HG03045 (cell line): Measurements from ENCODE around the gene DDO.

Experiments
- ATAC-seq: cut with Tn5 transposase; IDR thresholded peaks from one replicate; pipeline ENCODE4 v1.9.1; 2021; ENCODE audit warnings: mild to moderate bottlenecking, moderate library complexity; ENCODE audit not compliant: unreplicated experiment

The DDO gene

DNA sequence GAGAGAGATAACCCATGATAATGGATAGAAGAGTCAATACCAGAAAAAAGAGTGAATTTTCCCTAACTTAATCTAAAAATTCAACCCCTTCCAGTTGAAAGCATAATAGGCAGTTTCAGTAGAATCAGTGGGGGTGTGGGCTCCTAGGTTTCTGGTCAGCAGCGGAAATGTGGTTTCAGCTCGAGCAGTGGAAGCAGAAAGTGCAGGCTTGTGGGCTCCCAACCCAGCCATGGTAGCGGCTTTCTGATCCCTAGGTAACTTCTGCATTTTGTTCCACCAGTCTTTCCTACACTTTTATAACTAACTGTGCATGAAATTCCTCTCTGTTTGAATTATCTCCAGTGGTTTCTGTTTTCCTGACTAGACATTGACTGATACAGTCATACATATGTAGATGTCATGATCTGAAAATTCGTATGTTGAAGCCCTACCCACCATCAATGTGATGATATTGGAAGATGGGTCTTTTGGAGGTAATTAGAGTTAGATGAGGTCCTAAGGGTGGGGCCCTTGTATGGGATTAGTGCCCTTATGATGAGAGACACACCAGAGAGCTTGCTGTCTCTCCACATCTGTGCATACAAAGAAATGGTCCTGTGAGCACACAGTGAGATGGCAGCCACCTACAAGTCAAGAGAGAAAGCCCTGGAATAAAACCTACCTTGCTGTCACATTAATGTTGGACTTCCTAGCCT lies 6.5 kb upstream of the DDO start:
- no peak for ATAC-seq

DNA sequence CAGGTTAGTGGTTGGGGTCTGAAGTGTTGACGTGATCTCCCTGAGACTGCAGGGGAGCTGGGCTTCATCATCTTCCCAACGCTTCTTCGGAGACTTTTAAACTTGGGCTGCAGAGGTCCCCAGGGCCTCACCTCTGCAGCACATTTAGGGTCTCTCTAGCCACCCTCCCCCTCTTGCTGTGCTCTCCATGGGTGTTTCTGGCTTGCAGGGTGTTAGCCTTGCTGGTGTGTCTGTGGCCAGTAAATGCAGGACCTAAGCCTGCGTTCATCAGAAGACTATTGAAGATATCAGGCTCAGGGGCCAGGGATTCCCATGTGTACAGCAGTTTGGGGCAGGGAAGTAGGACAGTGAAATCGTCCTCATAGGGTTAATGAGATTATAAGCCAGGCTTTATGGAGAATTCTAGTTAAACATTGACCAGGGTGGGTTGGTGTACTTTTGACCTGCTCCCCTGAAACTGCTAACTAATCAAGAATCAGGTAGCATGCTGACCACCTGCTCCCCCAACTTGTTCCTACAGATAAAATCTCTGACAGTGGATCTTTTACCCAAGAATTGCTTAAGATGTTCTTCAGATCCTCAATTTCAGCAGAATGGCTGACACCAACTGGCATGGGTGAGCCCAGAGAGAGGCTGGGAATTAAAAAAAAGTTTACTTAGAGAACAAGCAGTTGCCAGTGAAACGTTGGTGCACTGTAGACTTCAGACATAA lies 3.8 kb upstream of the DDO start:
- no peak for ATAC-seq

DNA sequence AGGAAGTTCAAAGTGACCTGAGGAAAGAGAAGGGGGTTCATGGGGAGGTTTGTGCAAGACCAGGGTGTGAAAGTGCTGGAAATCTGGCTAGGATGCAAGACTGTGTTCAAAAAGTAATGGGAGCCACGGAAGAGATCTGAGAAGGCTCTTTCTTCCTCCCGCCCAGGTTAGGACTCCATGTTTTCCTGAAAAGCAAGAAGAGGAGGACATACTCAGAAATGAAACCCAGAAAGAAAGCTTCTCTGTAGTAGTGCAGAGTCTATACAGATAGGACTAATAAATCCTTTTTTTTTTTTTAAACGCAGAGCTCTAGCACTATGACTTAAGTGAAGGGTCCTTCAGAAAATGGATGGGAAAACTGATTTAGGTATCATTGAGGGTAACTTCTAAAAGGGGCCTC lies 3.2 kb upstream of the DDO start:
- no peak for ATAC-seq

DNA sequence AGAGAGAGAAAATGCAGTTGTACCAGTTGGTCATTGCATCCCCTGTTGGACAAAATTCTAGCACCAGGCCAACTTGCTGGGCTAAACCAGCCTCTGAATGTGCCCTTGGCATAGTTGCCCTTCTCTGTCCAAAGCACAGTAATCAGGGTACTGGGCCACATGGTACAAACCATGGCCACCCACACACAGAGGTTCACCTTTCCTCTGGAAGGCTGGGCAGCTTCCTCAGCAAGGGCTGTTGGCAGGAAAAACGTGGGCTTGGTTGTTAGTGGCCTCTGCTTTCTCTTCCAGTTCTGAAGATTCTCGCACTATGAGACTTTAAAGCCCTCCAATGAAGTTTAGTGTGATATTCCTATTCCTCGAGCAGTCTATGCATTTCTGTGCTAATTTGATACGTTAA lies 706 bp downstream of the DDO start:
- no peak for ATAC-seq

DNA sequence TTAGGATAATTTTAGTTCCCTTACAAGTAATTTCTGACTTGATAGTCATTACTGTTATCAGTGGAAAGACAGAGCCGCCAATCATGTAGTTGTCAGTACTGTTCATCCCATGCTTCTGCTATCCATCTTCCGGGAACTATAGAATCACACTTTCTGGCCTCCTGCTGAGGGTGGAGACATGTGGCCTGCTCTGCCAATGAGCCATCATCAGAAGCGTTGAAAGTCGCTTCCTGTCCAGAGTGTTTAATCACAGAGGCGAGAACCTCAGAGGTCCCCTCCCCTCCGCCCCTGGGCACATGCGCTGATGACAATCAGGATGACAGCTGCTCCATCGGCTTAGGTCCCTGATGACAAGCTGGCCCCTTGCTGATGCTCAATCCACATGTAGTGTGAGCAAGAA lies 3.0 kb downstream of the DDO start:
- ATAC-seq = no peak

DNA sequence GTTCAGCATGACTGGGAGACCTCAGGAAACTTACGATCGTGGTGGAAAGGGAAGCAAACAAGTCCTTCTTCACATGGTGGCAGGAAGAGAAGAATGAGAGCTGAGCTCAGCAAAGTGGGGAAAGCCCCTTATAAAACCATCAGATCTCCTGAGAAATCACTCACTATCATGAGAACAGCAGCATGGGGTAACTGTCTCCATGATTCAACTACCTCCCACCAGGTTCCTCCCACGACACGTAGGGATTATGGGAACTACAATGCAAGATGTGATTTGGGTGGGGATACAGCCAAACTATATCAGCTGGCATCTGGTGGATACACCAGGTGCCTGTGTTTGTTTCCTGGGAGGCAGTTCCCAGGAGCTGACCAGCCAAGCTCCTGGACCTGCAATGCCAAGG lies 4.9 kb downstream of the DDO start:
- no peak for ATAC-seq

DNA sequence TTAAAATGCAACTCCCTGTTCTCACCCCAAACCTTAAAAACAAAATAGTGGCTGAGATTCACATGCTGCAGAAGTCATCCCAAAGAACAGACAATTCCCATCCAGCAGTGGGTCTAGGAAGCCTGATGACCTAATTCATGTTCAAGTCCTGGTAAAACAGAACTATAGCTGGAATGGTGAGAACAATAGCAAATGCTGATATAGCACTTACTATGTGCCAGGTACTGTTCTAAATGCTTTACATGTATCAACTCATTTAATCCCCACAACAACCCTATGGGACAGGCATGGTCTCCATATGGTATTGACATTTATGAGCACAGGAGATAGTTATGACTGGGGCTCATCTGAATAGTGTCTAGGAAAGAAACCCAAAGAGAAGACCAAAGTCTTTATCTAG lies 5.6 kb downstream of the DDO start:
- no peak for ATAC-seq

DNA sequence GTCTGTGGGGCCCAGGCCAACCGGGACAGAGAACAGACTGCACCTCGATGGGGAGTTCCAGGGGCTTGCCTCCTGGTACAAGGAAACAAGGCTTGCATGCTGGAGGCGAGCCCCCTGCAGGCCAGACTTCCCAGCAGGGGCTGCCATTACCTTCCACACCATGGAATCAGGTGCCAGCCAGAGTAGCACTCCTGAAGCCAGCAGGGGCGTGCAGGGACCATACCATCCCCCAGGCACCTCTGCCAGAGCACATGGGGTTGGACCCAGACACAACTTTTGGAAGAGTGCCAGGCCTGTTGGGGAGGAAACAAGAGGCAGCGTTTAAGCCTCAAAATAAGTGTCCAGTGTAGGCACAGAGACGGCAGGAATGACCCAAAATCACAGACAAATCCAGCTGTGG lies 6.5 kb downstream of the DDO start:
- no peak for ATAC-seq

DNA sequence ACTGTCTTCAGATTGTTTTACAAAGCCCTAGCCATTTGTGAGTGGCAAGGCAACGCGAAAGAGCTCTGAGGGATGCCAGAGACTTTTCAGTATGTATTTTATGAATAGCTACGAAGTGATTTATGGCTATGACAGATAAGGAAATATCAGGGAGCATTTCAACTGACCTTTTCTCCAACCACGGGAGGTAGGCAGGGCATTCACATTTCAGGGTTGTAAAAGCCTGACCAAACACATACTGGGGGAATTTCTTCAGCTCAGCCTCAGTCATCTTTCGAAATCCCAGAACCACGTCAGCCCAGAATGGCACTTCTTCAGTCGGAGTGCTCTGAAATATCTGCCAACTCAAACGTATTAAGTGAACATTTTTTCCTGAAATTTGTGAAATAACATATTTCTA lies 10.8 kb downstream of the DDO start:
- ATAC-seq = no peak

DNA sequence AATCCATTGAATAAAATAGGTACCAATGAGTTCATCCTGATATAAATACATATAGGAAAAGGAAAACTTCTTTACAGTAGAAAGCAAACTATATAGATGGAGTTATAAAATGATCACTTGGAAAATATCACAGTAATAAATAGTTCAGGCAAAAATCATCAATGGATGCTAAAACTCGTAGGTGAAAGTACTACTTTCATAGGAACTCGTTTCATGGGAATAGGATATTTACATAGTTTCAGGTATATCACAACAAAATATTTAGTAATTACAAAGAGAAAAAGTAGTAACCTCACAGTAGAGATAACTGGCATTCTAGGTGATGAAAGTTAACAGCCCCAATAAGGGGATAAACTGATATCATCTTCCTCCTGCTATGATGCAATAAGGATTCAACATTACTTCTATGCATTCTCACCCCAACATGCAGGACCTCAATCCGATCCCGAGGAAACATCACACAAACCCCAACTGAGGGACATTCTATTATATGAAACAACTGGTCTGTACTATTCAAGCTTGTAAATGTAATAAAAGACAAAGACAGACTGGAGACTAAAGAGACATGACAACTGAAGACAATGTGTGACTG lies 13.7 kb downstream of the DDO start:
- no peak for ATAC-seq

DNA sequence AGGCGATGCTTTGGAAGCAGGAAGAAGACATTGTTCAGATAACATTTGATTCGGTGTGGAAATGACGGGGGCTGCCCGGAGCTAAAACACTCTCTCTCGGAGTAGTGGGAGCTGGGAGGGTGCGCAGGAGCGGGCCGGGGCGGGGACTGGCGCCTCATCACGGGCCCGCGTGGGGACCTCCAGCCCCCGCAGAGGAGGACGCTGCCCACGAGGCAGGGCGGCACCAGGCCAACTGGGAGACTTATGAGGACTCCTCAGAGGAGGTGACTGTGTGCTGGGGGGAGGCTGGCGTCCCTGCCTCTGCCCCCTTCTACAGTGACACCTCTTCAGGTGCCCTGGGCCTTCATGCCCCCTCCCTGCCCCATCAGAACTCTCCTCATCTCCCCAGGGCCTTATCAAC lies 15.2 kb downstream of the DDO start:
- ATAC-seq = no peak

DNA sequence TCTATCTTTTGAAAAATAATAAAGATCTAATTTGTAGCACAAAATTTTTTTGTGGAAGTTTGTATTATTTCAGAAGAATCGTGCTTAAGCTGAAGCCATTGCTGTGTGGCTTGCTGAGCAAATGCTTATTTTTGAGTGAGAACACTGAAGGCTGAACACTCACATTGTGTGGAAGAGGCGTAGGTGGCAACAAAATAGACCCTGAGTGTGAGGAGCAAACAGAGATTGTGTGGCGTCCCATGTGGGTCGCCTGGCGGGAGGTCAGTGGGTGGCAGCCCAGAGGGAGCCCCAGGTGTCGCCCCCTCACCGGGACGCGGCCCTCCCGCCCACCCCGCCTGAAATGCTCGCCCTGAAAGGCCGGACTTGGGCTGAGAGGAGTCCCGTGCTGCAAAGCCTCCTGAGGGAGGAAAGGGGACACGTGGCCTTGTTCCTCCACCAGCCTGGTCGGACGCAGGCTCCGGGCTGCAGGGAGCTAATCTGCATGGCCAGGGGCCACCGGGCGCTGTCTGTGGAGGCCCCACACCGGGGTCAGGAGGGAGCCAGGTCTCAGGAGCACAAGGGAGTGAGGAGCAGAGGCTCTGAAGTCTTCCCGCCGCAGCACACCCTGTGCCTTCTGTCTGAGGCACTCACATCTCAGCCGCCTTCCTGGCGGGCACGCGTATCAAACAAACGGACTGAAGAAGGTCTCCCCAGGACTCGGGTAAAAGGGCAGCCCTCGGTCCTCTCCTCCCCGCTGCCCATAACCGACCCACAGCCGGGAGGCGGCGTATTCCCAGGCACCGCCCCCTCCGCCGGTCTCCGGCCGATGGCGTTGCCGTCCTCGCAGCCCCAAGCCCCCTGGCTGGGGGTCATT lies 15.9 kb downstream of the DDO start:
- ATAC-seq = no peak

DNA sequence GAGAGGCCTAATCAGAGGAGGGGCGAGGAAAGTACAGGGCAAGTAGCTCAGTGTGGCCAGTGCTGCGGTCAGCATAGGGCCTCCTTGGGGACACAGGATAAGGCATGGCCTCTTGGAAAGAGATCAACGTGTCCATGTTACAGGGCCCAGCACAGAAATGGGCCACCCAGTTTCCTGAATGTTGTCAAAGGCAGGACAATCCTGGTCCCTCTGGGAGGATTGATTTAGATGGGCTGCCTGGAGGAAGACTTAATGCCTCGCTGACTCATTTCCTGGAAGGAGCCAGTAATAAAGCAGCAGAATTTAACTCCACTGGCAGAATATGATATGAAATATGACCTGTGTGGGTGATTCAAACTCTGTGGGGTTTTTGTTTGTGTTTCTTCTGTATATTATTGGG lies 16.6 kb downstream of the DDO start:
- no peak for ATAC-seq

DNA sequence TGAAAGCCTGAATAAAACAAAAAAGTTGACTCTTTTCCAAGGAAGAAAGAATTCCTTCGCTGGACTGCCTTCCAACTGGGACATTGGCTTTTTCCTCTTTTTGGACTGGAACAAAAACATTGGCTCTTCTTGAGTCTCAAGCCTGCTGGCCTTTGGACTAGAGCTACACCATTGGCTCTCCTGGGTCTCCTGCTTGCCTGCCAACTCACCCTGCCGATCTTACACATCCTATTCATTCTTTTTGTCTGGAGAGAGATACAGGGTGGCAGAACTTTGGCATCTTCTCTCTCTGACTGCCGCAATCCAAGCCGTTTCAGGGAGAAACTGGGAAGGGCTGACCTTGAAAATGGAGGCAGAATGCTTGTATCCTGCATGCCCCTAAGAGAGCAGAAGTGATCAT lies 20.2 kb downstream of the DDO start:
- no peak for ATAC-seq

DNA sequence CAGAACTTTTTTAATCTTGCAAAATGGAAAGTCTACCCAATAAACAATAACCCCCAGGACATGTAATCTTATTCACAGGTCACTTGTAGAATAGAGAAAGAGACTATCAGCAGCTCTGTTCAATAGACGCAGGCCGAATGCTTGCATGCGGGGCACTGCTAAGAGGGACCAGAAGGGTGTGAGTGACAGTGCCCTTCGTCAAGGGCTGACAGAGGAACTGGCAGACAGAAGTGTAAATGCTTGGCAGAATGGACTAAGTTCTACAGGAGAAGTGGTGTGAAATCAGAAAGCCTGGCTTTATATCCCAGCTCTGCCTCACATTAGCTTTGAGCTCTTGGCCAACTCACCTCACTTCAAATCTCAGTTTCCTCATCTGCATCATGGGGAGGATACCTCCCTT lies 21.0 kb downstream of the DDO start:
- no peak for ATAC-seq

DNA sequence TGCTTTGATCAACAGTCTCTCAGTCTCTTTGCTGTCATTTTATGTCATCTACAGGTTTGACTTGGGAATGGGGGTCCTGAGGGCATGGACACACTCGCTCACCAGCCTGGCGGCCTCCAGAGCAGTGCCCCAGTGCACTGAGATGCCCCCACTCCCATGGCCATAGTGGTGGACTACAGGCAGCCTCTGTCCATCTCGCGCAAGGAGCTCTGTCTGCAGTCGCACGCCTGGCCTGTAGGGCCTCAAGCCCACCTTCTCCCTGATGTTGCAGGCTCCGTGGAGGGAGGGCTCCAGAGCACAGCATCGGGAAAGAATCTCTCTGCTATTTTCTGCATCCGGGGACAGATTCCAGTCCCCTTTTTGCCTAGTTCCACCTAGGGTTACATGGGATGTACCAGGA lies 22.6 kb downstream of the DDO start:
- no peak for ATAC-seq

DNA sequence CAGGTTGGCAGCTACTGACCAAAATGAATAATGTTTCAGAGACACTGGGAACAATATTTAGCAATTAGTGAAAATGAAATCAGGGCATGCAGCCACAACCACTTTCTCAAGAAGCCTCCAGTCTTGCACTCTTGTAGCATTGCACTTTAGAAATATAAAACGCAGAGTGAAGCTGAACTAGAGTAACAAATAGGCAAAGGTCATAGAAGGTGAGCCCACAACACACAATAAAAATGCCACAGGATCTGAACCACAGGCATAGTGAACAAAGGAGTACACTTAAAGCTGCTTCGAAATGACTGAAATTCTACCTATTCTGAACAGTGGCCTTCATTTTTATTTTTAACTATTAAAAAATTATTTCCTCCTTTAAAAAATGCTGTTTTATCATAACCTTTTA lies 25.0 kb downstream of the DDO start:
- ATAC-seq = no peak

DNA sequence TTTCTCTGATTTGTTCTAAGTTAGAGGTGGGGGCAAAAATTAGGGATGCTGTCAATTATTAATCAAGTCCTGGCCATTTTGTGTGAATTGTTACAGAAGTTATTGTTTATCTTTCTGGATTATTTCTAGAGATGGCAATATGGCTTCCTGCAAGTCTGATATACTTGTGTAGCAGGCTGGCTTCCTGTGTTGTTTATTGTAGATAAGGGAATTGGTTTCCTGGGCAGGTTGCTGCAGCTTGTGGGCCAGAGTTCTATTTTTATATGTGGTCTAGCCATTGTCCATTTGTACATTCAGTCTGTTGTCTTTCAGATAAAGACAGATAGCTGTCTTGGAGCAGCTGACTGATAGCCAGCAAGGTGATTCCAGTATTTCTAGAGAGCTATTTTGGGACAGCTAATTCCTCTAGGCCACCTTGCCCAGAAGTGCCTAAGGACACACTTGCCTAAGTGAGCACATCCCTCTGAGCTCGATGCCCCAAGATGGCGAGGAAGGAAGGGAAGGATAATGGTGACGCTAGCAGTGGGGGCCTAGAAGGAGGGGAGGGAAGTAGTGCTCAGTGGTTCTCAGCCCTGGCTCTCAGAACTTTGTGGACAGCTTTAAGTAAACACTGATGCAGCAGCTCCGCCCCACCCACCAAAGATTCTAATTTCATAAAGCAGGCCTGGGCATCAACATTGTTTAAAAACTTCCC lies 25.5 kb downstream of the DDO start:
- no peak for ATAC-seq

DNA sequence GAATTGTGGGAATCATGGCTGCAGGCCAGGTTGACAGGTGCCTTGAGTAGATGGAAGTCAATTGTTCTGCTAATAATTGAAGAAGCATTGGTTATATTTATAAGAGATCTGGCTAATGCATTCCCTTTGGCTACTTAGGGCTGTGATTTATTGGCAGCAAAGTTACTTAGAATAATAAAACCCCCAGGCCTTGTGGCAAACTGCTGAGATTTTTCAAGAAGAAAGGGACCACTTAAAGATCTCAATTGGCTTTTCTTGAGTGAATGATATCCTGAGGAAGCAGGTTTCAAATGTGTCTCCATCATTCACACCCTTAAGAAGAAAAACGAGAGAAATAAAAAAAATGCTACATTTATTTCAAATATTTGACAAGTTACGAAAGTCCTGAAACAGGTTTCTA lies 27.4 kb downstream of the DDO start:
- no peak for ATAC-seq

DNA sequence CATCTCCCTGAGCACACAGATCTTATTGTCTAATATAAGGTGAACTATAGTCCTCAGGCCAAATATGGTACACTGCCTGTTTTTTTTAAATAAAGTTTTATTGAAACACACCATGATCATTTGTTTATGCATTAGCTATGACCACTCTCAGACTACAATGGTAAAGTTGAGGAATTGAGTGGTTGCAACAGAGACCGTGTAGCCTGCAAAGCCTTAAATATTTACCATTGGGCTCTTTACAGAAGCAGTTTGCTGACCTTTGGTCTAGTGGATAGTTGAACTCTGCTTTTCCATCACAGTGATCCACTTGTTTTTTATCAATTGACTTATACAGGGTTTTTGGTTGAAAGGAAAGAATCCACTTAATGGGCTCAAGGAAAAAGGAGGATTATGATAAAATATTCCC lies 29.9 kb downstream of the DDO start:
- ATAC-seq = no peak

DNA sequence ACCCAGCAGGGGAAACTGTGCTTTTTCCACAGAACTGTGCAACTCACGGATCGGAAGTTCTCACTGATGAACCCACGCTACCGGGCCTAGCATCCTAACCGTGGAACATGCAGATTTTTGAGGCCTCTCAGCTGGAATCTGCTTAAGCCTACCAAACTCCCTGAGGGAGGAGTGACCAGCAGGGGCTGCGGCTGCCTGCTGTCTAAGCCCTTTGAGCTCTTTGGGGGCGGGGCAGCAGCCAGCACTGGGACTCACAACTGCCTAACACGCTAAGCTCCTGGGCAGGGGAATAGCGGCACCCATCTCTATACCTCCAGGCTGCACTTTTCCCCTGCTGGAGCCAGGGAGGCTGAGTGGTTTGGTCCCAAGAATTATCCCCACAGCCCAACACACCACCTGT lies 36.8 kb downstream of the DDO start:
- no peak for ATAC-seq
